GM03348 (cell line): ENCODE results near the gene GPR21.

Source experiments
- DNase-seq: peaks from one replicate; pipeline ENCODE4 v3.0.0; 2012; ENCODE audit warnings: low spot score

Gene GPR21, protein sequence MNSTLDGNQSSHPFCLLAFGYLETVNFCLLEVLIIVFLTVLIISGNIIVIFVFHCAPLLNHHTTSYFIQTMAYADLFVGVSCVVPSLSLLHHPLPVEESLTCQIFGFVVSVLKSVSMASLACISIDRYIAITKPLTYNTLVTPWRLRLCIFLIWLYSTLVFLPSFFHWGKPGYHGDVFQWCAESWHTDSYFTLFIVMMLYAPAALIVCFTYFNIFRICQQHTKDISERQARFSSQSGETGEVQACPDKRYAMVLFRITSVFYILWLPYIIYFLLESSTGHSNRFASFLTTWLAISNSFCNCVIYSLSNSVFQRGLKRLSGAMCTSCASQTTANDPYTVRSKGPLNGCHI

GRCh38 chr9:123033352-123033751 lies at the start of gene GPR21:
GPR21 (plus strand) TSS chr9:123033667; CDS start chr9:123034567, 900 bp downstream.
- no peak for DNase-seq

DNA sequence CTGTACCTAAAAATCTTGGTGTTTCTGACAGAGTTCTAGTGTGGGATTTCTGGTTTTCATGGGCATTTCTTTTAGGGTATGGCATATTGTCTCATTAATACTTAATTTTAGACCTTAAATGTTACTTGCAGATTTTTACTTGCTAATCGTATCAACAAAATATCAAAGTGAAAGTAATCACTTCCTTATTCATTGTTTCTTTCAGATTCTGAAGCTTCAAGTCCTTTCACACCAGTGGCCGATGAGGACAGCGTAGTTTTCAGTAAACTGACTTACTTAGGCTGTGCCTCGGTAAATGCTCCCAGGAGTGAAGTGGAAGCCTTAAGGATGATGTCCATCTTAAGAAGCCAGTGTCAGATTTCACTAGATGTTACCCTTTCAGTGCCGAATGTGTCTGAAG lies 47.5 kb upstream of the GPR21 start:
- DNase-seq, result no peak

DNA sequence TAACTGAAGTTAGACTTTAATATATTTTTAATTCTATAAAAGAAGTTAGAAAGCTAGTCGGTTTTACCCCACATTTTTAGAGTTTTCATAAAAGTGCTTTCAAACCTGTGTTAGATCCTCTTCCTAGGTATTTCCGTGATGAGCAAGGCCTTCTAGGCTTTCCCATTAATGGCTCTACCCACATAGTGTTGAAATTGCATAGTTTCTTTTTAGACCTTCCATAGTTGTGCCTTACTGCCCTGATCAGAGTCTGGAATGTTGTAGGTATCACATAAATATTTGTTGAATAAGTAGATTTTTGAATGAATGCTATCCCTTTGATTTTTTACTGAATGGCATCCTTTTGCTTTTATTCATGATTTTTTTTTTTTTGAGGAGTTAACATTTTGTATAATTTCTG lies 45.3 kb upstream of the GPR21 start:
- DNase-seq, result no peak

- no peak for DNase-seq
These were observed 44.4 kb upstream of the GPR21 start for GRCh38 chr9:122988920-122989621.

DNA sequence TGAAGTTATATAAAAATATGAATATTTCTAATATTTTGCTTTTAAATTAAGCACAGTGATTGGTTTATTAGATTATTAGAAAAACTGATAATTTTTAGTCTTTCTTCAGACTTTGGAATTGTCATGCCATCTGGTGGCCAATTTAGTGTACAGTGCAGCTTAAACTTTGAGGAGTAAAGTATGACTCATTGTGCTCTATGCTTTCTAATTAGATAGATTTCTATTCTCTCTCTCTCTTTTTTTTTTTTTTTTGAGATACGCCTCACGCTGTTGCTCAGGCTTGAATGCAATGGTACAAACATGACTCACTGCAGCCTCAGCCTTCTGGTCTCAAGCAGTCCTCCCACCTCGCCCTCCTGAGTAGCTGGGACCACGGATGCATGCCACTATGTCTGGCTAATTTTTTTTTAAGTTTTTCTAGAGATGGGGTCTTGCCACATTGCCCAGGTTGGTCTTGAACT lies 42.1 kb upstream of the GPR21 start:
- DNase-seq, result peak; percentile 80

DNA sequence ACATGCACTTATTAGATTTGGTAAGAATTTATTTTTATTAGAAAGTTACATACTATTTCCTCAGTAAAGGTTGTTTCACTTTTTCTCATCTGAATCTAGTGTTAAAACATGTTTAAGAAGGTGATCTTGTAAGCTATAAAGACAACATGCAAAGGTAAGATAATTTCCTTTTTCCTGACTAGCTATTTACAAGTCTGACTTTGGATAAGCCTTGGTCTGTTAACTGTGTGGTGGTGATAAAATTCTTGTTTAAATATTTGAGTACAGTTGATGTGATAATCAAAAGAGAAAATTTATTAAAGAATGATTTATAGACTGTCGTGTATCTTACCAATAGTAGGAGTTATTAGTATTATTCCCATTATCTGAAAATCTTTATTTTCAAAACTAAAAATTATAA lies 36.9 kb upstream of the GPR21 start:
- DNase-seq, result no peak

GRCh38 chr9:122998448-122998847 lies 35.0 kb upstream of the GPR21 start:
- no peak for DNase-seq

- no peak for DNase-seq
These were observed 32.9 kb upstream of the GPR21 start for GRCh38 chr9:123000371-123001068.

DNA sequence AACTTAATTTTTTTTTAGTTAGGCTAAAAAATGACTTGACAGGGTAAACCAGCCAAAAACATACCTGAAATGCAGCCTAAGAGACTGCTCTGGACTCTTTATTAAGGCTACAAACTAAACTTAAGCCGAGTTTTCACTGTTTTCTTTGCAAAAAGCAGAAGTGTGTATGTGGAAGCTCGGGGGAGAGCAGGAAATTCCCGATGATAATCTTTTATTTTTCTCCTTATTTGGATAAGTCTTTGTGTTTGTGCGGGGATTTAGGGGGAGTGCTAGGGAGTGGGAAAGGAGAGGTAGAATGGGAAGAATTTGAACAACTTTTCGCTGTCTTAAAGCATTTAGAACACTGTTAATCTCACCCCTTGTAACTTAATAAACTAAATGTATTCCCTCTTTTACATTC lies 30.7 kb upstream of the GPR21 start:
- DNase-seq, result no peak

DNA sequence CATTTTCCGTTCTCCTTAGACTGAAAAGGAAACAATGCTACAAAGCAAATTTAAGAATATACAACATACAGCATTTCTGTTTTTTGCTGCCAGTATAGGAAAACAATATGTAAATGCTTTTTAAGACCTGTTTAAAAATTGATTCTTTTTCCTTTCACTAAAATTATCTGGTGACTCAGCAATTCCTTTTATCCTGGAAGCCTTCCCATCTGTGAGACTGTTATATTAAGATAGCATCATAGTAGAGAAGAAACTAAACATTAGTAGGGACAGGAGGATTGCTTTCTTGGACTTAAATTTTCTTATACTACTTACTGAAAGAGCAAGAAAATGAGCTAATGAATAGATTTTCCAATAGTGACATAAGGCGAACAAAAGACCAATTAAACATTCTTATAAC lies 30.0 kb upstream of the GPR21 start:
- peak; percentile 23 for DNase-seq

DNA sequence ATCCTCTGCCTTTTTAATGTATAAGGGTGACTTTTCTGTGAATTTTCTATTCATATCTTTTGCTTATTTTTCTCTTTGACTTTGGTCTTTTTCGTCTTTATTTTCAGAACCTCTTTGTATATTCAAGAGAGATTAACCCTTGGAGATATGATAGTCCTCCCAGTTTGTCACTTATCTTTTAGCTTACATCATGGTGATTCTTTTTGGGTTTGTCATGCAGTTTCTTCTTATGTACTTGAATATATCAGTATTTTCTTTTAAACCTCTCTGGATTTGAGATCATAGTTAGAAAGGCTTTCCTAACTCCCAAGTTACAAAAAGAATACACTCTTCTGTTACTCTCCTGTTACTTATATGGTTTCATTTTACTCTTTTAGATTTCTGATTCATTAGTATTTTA lies 27.5 kb upstream of the GPR21 start:
- DNase-seq, result no peak

DNA sequence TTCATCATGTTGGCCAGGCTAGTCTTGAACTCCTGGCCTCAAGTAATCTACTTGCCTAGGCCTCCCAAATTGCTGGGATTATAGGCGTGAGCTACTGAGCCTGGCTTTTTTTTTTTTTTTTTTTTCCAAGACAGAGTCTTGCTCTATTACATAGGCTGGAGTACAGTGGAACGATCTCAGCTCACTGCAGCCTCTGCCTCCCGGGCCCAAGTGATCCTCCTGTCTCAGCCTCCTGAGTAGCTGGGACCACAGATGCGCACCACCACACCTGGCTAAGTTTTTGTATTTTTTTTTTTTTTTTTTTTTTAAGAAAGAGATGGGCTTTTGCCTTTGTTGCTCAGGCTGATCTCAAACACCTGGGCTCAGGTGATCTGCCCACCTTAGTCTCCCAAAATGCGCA lies 26.2 kb upstream of the GPR21 start:
- no peak for DNase-seq

DNA sequence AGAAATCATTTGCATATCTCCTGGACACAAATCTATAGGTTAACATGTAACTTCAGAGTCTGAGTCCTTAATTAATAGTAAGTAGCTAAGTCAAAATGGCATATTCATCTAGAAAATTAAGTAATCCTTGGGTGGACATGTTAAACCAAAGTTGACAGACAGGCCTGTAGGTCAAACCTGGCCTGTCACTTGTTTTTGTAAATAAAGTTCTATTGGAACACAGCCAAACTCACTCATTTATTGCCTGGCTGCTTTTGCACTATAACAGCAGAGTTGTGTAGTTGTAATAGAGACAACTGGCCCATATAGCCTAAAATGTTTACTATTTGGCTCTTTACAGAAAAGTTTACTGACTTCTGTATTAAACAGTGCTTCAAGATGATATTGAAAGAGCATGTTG lies 24.6 kb upstream of the GPR21 start:
- no peak for DNase-seq

- DNase-seq, result no peak
These were observed 22.1 kb upstream of the GPR21 start for GRCh38 chr9:123011380-123011779.

DNA sequence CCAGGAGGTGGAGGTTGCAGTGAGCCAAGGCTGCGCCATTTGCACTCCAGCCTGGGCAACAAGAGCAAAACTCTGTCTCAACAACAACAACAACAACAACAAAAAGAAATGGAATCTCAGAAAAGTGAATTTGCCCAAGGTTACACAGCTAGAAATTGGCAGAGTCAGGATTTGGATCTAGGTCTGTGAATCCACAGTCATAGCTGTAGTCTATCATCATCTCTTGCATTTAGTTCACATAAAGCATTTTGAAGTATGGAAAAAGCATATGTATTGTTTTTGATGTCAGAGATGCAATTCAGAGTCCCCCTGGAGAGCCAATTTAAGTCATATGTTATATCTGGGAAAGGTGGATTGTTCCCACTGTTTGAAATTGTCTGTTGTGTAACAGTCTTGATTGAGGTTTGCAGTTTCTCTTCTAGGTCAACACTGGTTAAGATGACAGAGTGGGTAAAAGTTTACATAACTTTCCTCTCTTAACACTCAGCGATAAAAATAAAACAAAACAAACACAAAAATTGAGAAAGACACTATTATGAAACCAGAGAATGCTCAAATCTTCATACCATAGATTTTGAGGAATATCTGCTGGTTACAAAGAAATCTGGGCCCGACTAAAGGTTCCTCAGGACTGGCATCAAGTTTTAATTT lies 21.5 kb upstream of the GPR21 start:
- no peak for DNase-seq

GRCh38 chr9:123016631-123017030 lies 16.8 kb upstream of the GPR21 start:
- DNase-seq, result no peak

DNA sequence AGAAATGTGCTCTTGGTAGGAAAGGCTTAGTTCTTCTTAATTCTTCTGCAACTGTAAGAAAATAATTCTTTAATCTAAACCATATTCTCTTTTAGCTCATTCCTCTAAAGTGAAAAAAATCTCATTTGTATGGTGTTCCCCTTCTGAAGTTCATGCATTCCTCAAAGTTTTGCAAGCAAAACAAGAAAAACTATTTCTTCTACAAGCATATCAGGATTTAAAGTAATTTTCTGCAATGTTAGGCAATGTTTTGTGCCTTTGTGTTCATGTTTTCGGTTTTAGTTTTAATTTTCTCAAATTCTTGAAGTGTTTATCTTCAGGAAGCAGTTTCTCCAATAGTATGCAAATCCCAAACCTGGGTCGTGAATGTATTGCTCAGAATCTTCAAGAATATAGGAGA lies 12.7 kb upstream of the GPR21 start:
- peak; percentile 39 for DNase-seq

GRCh38 chr9:123026425-123026824 lies 7.0 kb upstream of the GPR21 start:
- no peak for DNase-seq

DNA sequence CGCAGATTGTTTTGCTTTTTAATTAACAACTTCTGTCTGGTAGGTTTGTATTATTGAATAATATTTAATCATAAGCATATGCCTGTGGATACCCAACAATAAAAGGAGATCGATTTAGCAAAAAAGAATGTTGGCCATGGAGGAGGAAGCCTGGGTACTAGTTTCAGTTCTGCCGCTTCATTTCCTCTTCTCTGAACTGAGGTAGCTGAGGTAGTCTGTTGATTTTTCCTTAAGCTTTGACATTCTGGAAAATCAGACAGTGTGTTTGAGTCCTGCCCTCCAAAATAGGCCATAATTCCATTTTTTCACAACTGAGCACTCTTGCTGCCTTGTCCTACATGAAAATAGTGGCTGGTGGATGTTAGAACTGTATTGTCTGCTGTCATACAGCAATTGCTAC lies 6.0 kb upstream of the GPR21 start:
- no peak for DNase-seq

GRCh38 chr9:123028136-123028535 lies 5.3 kb upstream of the GPR21 start:
- no peak for DNase-seq

GRCh38 chr9:123028973-123029372 lies 4.5 kb upstream of the GPR21 start:
- no peak for DNase-seq

GRCh38 chr9:123031963-123032362 lies 1.5 kb upstream of the GPR21 start:
- no peak for DNase-seq
